Skeletal muscle satellite cell (primary cell): ENCODE results near the gene EVL.
A peak's percentile ranks its signal among the peaks of the same experiment; 100 is the strongest.

Experiments
- H3K27me3 ChIP-seq: 2 replicates; pipeline ENCODE4 v1.7.0; 2013; ENCODE audit warnings: low read length; ENCODE audit not compliant: control insufficient read depth, insufficient read depth
- H3K36me3 ChIP-seq: 2 replicates; pipeline ENCODE4 v1.7.0; 2013; ENCODE audit warnings: mild to moderate bottlenecking, control low read depth, low read length; ENCODE audit not compliant: insufficient read depth
- H3K4me1 ChIP-seq: 2 replicates; pipeline ENCODE4 v1.7.0; 2013; ENCODE audit warnings: low read length; ENCODE audit not compliant: control insufficient read depth, insufficient read depth
- H3K4me2 ChIP-seq: 2 replicates; pipeline ENCODE4 v1.7.0; 2013; ENCODE audit warnings: mild to moderate bottlenecking, low read length
- H3K4me3 ChIP-seq: 2 replicates; pipeline ENCODE4 v1.7.0; 2013; ENCODE audit warnings: low read length
- H3K9ac ChIP-seq: 2 replicates; pipeline ENCODE4 v1.7.0; 2013; ENCODE audit warnings: mild to moderate bottlenecking, low read depth, low read length, moderate library complexity
- H3K9me3 ChIP-seq: replicated peaks from 2 replicates; pipeline ENCODE4 v1.7.0; 2013; ENCODE audit warnings: mild to moderate bottlenecking, control low read depth, low read length

EVL gene

GRCh38 chr14:100093319-100093718 lies 28.1 kb downstream of the EVL start:
- H3K9me3 ChIP-seq: no peaks in the 10 kb centered on the region
- H3K9ac ChIP-seq: no peak overlapping the region
- H3K27me3 ChIP-seq: no peaks in the 10 kb centered on the region
- H3K4me3 ChIP-seq: no peak overlapping the region
- H3K4me1 ChIP-seq: peaks cover 18% of the 10 kb centered on the region
- H3K36me3 ChIP-seq: no peaks in the 10 kb centered on the region
- H3K4me2 ChIP-seq: no peak overlapping the region

DNA sequence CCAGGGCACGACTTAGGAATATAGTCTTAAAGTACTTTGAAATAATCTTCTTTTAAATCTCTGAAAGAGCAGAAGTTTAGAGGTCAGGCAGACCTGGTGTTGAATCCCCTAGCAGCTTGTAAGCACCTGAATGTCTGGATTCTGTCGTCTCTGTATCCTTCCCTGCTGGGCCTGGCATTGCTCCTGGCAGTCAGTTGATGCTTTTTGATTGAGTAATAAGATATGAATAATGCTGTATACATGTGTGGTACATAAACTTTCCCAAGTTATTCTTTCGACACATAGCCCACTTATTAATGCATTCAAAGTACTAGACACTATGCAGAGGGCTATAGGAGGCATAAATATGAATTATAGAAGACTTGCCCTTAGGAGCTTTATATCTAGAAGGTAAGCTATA lies 31.4 kb downstream of the EVL start:
- H3K9ac ChIP-seq: no peak overlapping the region
- H3K9me3 ChIP-seq: no peaks in the 10 kb centered on the region
- H3K27me3 ChIP-seq: no peaks in the 10 kb centered on the region
- H3K4me1 ChIP-seq: peaks cover 18% of the 10 kb centered on the region
- no peak overlapping the region for H3K4me3 ChIP-seq
- H3K36me3 ChIP-seq: no peaks in the 10 kb centered on the region
- H3K4me2 ChIP-seq: no peak overlapping the region

- Histone ChIP-seq H3K4me2 (no peak overlapping the region), H3K9me3 (no peaks in the 10 kb centered on the region), H3K27me3 (no peaks in the 10 kb centered on the region), H3K9ac (no peak overlapping the region), H3K4me3 (no peak overlapping the region), H3K4me1 (peaks cover 27% of the 10 kb centered on the region), H3K36me3 (no peaks in the 10 kb centered on the region)
Observed at GRCh38 chr14:100098171-100098570, 32.9 kb downstream of the EVL start.

- Histone ChIP-seq H3K4me3 (no peak overlapping the region), H3K4me2 (no peak overlapping the region), H3K9ac (no peak overlapping the region), H3K4me1 (peaks cover 47% of the 10 kb centered on the region), H3K36me3 (no peaks in the 10 kb centered on the region), H3K9me3 (no peaks in the 10 kb centered on the region), H3K27me3 (no peaks in the 10 kb centered on the region)
Observed at GRCh38 chr14:100100032-100100703, 34.9 kb downstream of the EVL start.

- no peaks in the 10 kb centered on the region for H3K36me3 ChIP-seq
- H3K9ac ChIP-seq: no peak overlapping the region
- H3K4me2 ChIP-seq: no peak overlapping the region
- H3K9me3 ChIP-seq: no peaks in the 10 kb centered on the region
- H3K4me3 ChIP-seq: no peak overlapping the region
- H3K4me1 ChIP-seq: peaks cover 44% of the 10 kb centered on the region
- H3K27me3 ChIP-seq: no peaks in the 10 kb centered on the region
Observed at GRCh38 chr14:100102156-100102785, 37.0 kb downstream of the EVL start.

- Histone ChIP-seq H3K4me3 (peak overlapping the region; percentile 16), H3K9ac (peak overlapping the region; percentile 6), H3K27me3 (no peaks in the 10 kb centered on the region), H3K4me2 (peak overlapping the region; percentile 45), H3K9me3 (no peaks in the 10 kb centered on the region), H3K36me3 (no peaks in the 10 kb centered on the region), H3K4me1 (peaks cover 51% of the 10 kb centered on the region)
Observed at GRCh38 chr14:100103250-100104005, 38.2 kb downstream of the EVL start.

GRCh38 chr14:100104006-100104352 lies 38.8 kb downstream of the EVL start:
- no peaks in the 10 kb centered on the region for H3K27me3 ChIP-seq
- H3K4me2 ChIP-seq: peak overlapping the region; percentile 45
- no peaks in the 10 kb centered on the region for H3K9me3 ChIP-seq
- peak overlapping the region; percentile 16 for H3K4me3 ChIP-seq
- H3K9ac ChIP-seq: peak overlapping the region; percentile 37
- peaks cover 57% of the 10 kb centered on the region for H3K4me1 ChIP-seq
- no peaks in the 10 kb centered on the region for H3K36me3 ChIP-seq

DNA sequence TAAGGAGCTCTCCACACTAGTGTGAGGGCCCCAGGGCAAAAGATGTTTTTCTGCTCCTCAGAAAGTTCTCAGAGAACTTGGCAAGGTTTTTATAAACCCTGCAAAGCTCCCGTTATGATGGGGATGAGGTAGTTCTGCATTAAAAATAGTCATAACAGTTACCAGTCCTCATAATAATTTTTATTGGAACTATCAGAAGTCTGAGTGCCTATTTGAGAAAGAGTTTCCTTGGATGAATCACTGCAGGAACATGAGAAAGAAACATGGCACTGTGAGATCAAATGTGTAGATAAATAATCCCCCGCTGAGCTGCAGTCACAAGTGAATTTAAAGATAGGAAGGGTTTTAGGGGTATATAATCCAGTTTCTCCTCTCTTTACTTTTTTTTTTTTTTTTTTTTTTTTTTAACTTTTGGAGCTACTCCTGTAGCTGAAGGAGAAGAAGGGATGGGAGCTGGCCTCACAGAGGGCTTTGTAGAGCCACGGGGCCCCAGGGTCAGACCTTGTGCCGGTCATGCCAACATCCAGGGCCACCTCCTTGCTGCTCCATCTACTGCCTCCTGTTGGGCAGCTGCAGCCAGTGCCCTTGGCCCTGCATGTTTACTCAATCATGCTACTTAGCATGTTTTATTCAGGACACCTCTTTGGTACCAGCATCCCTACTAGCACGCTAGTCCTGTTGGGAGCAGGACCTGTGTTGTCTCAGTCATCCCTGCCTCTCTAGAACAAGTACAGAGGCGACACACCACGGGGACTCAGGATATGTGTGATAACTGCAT lies 39.5 kb downstream of the EVL start:
- Histone ChIP-seq H3K27me3 (no peaks in the 10 kb centered on the region), H3K9me3 (no peaks in the 10 kb centered on the region), H3K9ac (peak overlapping the region; percentile 37), H3K36me3 (no peaks in the 10 kb centered on the region), H3K4me3 (no peak overlapping the region), H3K4me2 (peak overlapping the region; percentile 55), H3K4me1 (peaks cover 59% of the 10 kb centered on the region)

GRCh38 chr14:100105357-100106169 lies 40.3 kb downstream of the EVL start:
- Histone ChIP-seq H3K27me3 (no peaks in the 10 kb centered on the region), H3K9ac (no peak overlapping the region), H3K36me3 (no peaks in the 10 kb centered on the region), H3K4me3 (no peak overlapping the region), H3K4me2 (no peak overlapping the region), H3K9me3 (no peaks in the 10 kb centered on the region), H3K4me1 (peaks cover 59% of the 10 kb centered on the region)

DNA sequence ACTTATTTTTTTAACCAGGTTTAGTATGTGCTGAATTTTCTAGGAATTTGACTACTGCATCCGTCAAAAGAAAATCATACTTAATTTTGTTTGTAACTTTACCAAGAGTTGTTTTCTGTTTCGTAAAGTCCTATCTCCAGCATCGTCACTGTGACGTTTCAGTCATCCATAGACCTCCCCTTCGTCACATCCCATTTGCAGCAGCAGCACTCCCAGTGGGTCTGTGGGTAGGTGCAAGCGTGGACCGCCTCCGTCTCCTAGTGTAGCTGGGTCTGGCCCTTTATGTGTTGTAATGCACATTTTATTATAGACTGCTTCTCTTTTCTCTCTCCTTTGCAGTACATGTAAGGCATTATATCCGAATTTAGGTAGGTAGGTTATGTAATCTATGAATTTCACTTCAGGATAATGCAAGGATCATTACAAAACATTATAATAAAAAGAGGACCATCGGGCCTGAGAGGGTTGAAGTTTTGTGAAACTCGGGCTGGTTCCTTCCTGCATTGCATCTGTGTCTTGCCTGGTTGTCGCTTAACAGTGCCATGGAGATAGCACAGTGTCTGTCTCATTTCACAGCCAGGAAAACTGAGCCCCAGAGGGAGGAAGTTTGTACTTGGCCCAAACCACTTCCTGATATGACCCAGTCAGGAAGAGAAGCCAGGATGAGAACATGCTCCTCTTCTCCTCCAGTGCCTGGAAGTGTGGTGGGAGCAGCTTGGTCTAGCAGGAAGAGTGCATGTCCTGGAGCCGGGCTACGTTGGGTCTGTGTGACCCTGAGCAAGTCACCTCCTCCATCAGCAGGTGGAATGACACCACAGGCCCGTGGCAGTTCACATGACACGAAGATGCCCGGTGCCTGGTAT lies 41.3 kb downstream of the EVL start:
- Histone ChIP-seq H3K36me3 (no peaks in the 10 kb centered on the region), H3K9ac (no peak overlapping the region), H3K4me1 (peaks cover 59% of the 10 kb centered on the region)

More for the DNA sequence above, 41.3 kb downstream of the EVL start:
- Histone ChIP-seq H3K4me2 (no peak overlapping the region), H3K9me3 (no peaks in the 10 kb centered on the region), H3K4me3 (no peak overlapping the region), H3K27me3 (no peaks in the 10 kb centered on the region)
